K562 (cell line): ENCODE results near the gene GBF1.

Experiments
- CBX5 ChIP-seq: IDR thresholded peaks from 2 replicates; pipeline ENCODE4 v1.6.1; 2014; ENCODE audit warnings: low read depth, borderline replicate concordance
- CHD7 ChIP-seq: fragments of 200-600 bp; sonication (generic); IDR thresholded peaks from one replicate; pipeline ENCODE4 v1.6.1; 2012; ENCODE audit warnings: mild to moderate bottlenecking, low read depth, low read length, inconsistent platforms
- CTCF ChIP-seq, 3 experiments: IDR thresholded peaks in 2 of 3; conservative IDR thresholded peaks in 1 of 3; 2 replicates each; pipeline ENCODE4 v1.5.1; 2011 to 2012; ENCODE audit warnings: low read length in 3 of 3, mild to moderate bottlenecking in 3 of 3, control low read depth in 2 of 3, improper control_type of control experiment in 1 of 3, inconsistent platforms in 1 of 3, low read depth in 1 of 3, mixed read lengths in 1 of 3, moderate library complexity in 1 of 3; ENCODE audit not compliant: insufficient read depth in 2 of 3
- ETV6 ChIP-seq, 3 experiments: fragments of 150-350 bp in 1 of 3; sonication (generic) in 1 of 3; formaldehyde crosslinking in 1 of 3; IDR thresholded peaks; 2 replicates each; pipeline versions ENCODE4 v1.6.1 to v1.8.0; 2014 to 2022; ENCODE audit warnings: borderline replicate concordance in 2 of 3, low read depth in 2 of 3, antibody characterized with exemption in 1 of 3, low read length in 1 of 3, mild to moderate bottlenecking in 1 of 3, missing genetic modification reagents in 1 of 3
- EZH2 ChIP-seq: IDR thresholded peaks from 2 replicates; pipeline ENCODE4 v1.6.1; 2012; ENCODE audit warnings: low read depth, mild to moderate bottlenecking, inconsistent platforms, low read length, borderline replicate concordance
- FIP1L1 ChIP-seq: fragments of 200-400 bp; formaldehyde crosslinking; IDR thresholded peaks from 2 replicates; pipeline ENCODE4 v1.6.1; 2018; ENCODE audit warnings: mild to moderate bottlenecking, low read depth, low read length; ENCODE audit not compliant: poor library complexity, severe bottlenecking
- GABPB1 ChIP-seq: sonication (generic); formaldehyde crosslinking; IDR thresholded peaks from 2 replicates; pipeline ENCODE4 v1.8.0; 2022; ENCODE audit warnings: mild to moderate bottlenecking, missing genetic modification reagents
- KAT7 ChIP-seq: sonication (generic); formaldehyde crosslinking; IDR thresholded peaks from 2 replicates; pipeline ENCODE4 v1.8.0; 2022; ENCODE audit warnings: missing genetic modification reagents, mild to moderate bottlenecking, borderline replicate concordance
- POLR2A ChIP-seq: fragments of 450-650 bp; conservative IDR thresholded peaks from 2 replicates; pipeline ENCODE4 v1.6.1; 2016
- POLR2B ChIP-seq: fragments of 450-650 bp; IDR thresholded peaks from 2 replicates; pipeline ENCODE4 v1.6.1; 2018; ENCODE audit warnings: low read depth; ENCODE audit not compliant: partially characterized antibody
- SMAD4 ChIP-seq: fragments of 250-450 bp; sonication (Bioruptor Pico); conservative IDR thresholded peaks from 2 replicates; pipeline ENCODE4 v1.8.0; 2021; ENCODE audit warnings: inconsistent platforms, mild to moderate bottlenecking, moderate library complexity
- ZNF274 ChIP-seq: IDR thresholded peaks from 2 replicates; pipeline ENCODE4 v1.6.1; 2011; ENCODE audit warnings: low read depth, mild to moderate bottlenecking, low read length, moderate library complexity, borderline replicate concordance
- TF ChIP-seq, protein P1 (sequence below): sonication (generic); formaldehyde crosslinking; IDR thresholded peaks from 2 replicates; pipeline ENCODE4 v1.9.0; 2022; ENCODE audit warnings: mild to moderate bottlenecking, missing genetic modification reagents

GRCh38 chr10:102237711-102238252 lies 7.5 kb upstream of the GBF1 start:
- TF ChIP-seq POLR2A (no peak), CTCF (IDR thresholded peaks at IDR 0.05 in 2 of 3, conservative IDR thresholded peaks at IDR 0.05 in 1 of 3; ENCODE audit: insufficient read depth in 2 of 3, low read depth in 1 of 3, low read length in 3 of 3) (0 out of 6 replicates have a peak, but pooled peaks of 2 of the 3 experiments have one; percentile 4 to 18), POLR2B (no peak), CBX5 (no peak), ETV6 (IDR thresholded peaks at IDR 0.05; ENCODE audit: borderline replicate concordance in 1 of 2, low read depth in 2 of 2, low read length in 1 of 2) (no peak), ETV6 (CRISPR knock-in tag; IDR thresholded peaks at IDR 0.05; ENCODE audit: borderline replicate concordance) (no peak), EZH2 (no peak), ZNF274 (no peak), CHD7 (no peak), KAT7 (CRISPR knock-in tag) (no peak), GABPB1 (CRISPR knock-in tag) (no peak), FIP1L1 (no peak), SMAD4 (no peak)
- TF ChIP-seq, protein P1, sequence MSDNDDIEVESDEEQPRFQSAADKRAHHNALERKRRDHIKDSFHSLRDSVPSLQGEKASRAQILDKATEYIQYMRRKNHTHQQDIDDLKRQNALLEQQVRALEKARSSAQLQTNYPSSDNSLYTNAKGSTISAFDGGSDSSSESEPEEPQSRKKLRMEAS (CRISPR knock-in tag) = no peak
